Smooth muscle cell (in vitro differentiated cells): ENCODE results near the gene PEX26. TPM values are rescaled to one million over a fixed set of nuclear protein-coding genes. Genes with fewer than 3 reads are reported as not detected.

Experiments
- DNase-seq: peaks from one replicate; lab custom pipeline; 2025; ENCODE audit not compliant: unreplicated experiment; lab: John Stamatoyannopoulos, UW
- H2AFZ ChIP-seq: fragments of 200-600 bp; sonication (generic); 2 replicates; pipeline ENCODE4 v1.6.0; 2016; ENCODE audit warnings: antibody characterized with exemption, low read depth, mild to moderate bottlenecking
- H3F3A ChIP-seq: fragments of 200-600 bp; sonication (generic); 2 replicates; pipeline ENCODE4 v1.6.0; 2017; ENCODE audit warnings: antibody characterized with exemption, low read depth
- H3K27ac ChIP-seq: fragments of 200-600 bp; sonication (generic); 2 replicates; pipeline ENCODE4 v1.5.1; 2016; ENCODE audit warnings: low read depth, mild to moderate bottlenecking
- H3K27me3 ChIP-seq: fragments of 200-600 bp; sonication (generic); 2 replicates; pipeline ENCODE4 v1.6.1; 2016; ENCODE audit warnings: low read depth, mild to moderate bottlenecking
- H3K36me3 ChIP-seq: fragments of 200-600 bp; sonication (generic); 2 replicates; pipeline ENCODE4 v1.5.1; 2016; ENCODE audit warnings: low read depth
- H3K4me1 ChIP-seq: fragments of 200-600 bp; sonication (generic); 2 replicates; pipeline ENCODE4 v1.5.1; 2016; ENCODE audit warnings: low read depth
- H3K4me2 ChIP-seq: fragments of 200-600 bp; sonication (generic); 2 replicates; pipeline ENCODE4 v1.6.0; 2016; ENCODE audit warnings: mild to moderate bottlenecking
- H3K4me3 ChIP-seq: fragments of 200-600 bp; sonication (generic); 2 replicates; pipeline ENCODE4 v1.5.1; 2016; ENCODE audit warnings: mild to moderate bottlenecking
- H3K79me2 ChIP-seq: fragments of 200-600 bp; sonication (generic); 2 replicates; pipeline ENCODE4 v1.6.0; 2016; ENCODE audit warnings: low read depth, mild to moderate bottlenecking
- H3K9ac ChIP-seq: fragments of 200-600 bp; sonication (generic); 2 replicates; pipeline ENCODE4 v1.6.0; 2016; ENCODE audit warnings: low read depth
- H3K9me3 ChIP-seq: fragments of 200-600 bp; sonication (generic); replicated peaks from 2 replicates; pipeline ENCODE4 v1.5.1; 2016; ENCODE audit warnings: low read depth
- H4K20me1 ChIP-seq: fragments of 200-600 bp; sonication (generic); 2 replicates; pipeline ENCODE4 v1.6.0; 2016; ENCODE audit warnings: low read depth
- WGBS: methylation state at CpG from one replicate; pipeline ENCODE4 v1.1.7; 2016; ENCODE audit warnings: low lambda C conversion rate; 5-methylcytosine and 5-hydroxymethylcytosine counted together
- polyA plus RNA-seq: library from polyadenylated mRNA; unstranded; fragments of >200 nt; fragmentation: Nextera tagmentation; extraction: Ambion mirVana; gene quantifications from 2 replicates; pipeline ENCODE4 v1.2.1, GENCODE V29; 2016
- total RNA-seq: library from RNA; depleted of rRNA; stranded (reverse); fragments of >200 nt; gene quantifications from 2 replicates; pipeline ENCODE4 v1.2.3, GENCODE V29; 2014
- TF ChIP-seq, protein P1 (sequence below): fragments of 200-600 bp; sonication (generic); IDR thresholded peaks from 2 replicates; pipeline ENCODE4 v1.5.1; 2017; ENCODE audit warnings: borderline replicate concordance, mild to moderate bottlenecking, antibody characterized with exemption; ENCODE audit not compliant: insufficient read depth, poor library complexity, severe bottlenecking

PEX26 gene
- total and polyA plus RNA-seq, 2 experiments from 2014 or later, result 4.3 to 15.3 TPM

- H3K9me3 ChIP-seq, result no peaks in the 10 kb centered on the region
- peak overlapping the region; percentile 49 for H3K4me3 ChIP-seq
- H3K36me3 ChIP-seq, result no peaks in the 10 kb centered on the region
- H3K27ac ChIP-seq, result no peak overlapping the region
- TF ChIP-seq, protein P1, sequence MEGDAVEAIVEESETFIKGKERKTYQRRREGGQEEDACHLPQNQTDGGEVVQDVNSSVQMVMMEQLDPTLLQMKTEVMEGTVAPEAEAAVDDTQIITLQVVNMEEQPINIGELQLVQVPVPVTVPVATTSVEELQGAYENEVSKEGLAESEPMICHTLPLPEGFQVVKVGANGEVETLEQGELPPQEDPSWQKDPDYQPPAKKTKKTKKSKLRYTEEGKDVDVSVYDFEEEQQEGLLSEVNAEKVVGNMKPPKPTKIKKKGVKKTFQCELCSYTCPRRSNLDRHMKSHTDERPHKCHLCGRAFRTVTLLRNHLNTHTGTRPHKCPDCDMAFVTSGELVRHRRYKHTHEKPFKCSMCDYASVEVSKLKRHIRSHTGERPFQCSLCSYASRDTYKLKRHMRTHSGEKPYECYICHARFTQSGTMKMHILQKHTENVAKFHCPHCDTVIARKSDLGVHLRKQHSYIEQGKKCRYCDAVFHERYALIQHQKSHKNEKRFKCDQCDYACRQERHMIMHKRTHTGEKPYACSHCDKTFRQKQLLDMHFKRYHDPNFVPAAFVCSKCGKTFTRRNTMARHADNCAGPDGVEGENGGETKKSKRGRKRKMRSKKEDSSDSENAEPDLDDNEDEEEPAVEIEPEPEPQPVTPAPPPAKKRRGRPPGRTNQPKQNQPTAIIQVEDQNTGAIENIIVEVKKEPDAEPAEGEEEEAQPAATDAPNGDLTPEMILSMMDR, result no peak
- no peaks in the 10 kb centered on the region for H3F3A ChIP-seq
- H3K9ac ChIP-seq, result no peak overlapping the region
- H3K27me3 ChIP-seq, result peaks cover 44% of the 10 kb centered on the region
- no peaks in the 10 kb centered on the region for H3K79me2 ChIP-seq
- 45% methylated on average over 36 of the region's 39 CpGs for WGBS
- H3K4me2 ChIP-seq, result peak overlapping the region; percentile 88
- H2AFZ ChIP-seq, result no peak overlapping the region
- no peak for DNase-seq
- H4K20me1 ChIP-seq, result peaks cover 4% of the 10 kb centered on the region
- peaks cover 4% of the 10 kb centered on the region for H3K4me1 ChIP-seq
Observed at GRCh38 chr22:18110954-18111758, 33.4 kb downstream of the PEX26 start.

- H3K9ac ChIP-seq, result no peak overlapping the region
- H3K27ac ChIP-seq, result no peak overlapping the region
- peaks cover 4% of the 10 kb centered on the region for H4K20me1 ChIP-seq
- H2AFZ ChIP-seq, result no peak overlapping the region
- peaks cover 44% of the 10 kb centered on the region for H3K27me3 ChIP-seq
- H3K36me3 ChIP-seq, result no peaks in the 10 kb centered on the region
- TF ChIP-seq, protein P1, result no peak
- peaks cover 4% of the 10 kb centered on the region for H3K4me1 ChIP-seq
- H3F3A ChIP-seq, result no peaks in the 10 kb centered on the region
- no peaks in the 10 kb centered on the region for H3K79me2 ChIP-seq
- WGBS, result 89% methylated on average over 12 of the region's 12 CpGs
- H3K9me3 ChIP-seq, result no peaks in the 10 kb centered on the region
- no peak overlapping the region for H3K4me3 ChIP-seq
- DNase-seq, result no peak
- H3K4me2 ChIP-seq, result no peak overlapping the region
Observed at GRCh38 chr22:18111759-18112330, 34.1 kb downstream of the PEX26 start.

GRCh38 chr22:18112440-18112839 lies 34.6 kb downstream of the PEX26 start:
- H4K20me1 ChIP-seq, result peaks cover 4% of the 10 kb centered on the region
- peaks cover 4% of the 10 kb centered on the region for H3K4me1 ChIP-seq
- H2AFZ ChIP-seq, result no peak overlapping the region
- no peaks in the 10 kb centered on the region for H3K79me2 ChIP-seq
- H3K4me3 ChIP-seq, result no peak overlapping the region
- no peak overlapping the region for H3K4me2 ChIP-seq
- peaks cover 44% of the 10 kb centered on the region for H3K27me3 ChIP-seq
- no peak for DNase-seq
- no peaks in the 10 kb centered on the region for H3K36me3 ChIP-seq
- 89% methylated on average over 6 of the region's 6 CpGs for WGBS
- H3K9ac ChIP-seq, result no peak overlapping the region
- H3K9me3 ChIP-seq, result no peaks in the 10 kb centered on the region
- H3F3A ChIP-seq, result no peaks in the 10 kb centered on the region
- H3K27ac ChIP-seq, result no peak overlapping the region
- TF ChIP-seq, protein P1, result no peak
